Stimulated activated CD8-positive, alpha-beta memory T cell treated with anti-CD3 and anti-CD28 coated beads, Interleukin-12 subunit alpha, Interleukin-12 subunit beta, amount 100 ng/mL, for 1 hour (primary cell): Measurements from ENCODE around the gene LGALS3.
"Not testable (repeated sequence)": the region's sequence is repeated elsewhere in the genome, so short reads cannot be mapped to it uniquely, and the experiment has no call there.

Experiments
- DNase-seq: peaks from one replicate; pipeline ENCODE4 v3.0.0-alpha.2; 2020; ENCODE audit warnings: low read depth

LGALS3 gene

DNA sequence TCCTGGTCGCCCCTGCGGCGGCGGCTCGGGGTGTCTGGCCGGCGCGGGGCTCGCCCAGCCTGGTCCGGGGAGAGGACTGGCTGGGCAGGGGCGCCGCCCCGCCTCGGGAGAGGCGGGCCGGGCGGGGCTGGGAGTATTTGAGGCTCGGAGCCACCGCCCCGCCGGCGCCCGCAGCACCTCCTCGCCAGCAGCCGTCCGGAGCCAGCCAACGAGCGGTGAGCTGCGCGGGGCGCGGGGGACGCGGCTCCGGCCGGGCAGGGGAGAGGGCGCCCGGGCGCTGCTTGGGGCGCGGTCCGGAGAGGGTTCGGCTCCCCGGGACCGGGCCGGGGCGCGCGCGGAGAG lies at the start of gene LGALS3:
TSS of gene LGALS3 (plus strand) at position 167 of the 342 bp plus-strand sequence. CDS start 8,122 bp downstream, outside the sequence.
- no peak for DNase-seq

DNA sequence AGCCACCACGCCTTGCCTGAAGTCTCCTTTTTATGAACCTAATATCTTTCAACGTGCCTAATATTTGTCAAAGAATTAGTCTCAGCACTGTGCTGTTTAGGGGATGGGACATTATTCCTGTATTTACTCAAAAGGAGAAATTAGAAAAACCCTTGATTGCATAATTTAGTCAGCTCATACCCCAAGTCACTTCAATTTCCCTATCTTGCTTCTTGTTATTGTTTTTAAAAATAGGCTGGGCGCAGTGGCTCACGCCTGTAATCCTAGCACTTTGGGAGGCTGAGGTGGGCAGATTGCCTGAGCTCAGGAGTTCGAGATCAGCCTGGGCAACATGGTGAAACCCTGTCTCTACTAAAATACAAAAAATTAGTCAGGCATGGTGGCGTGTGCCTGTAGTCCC lies 49.1 kb upstream of the LGALS3 start:
- DNase-seq = not testable (repeated sequence)

DNA sequence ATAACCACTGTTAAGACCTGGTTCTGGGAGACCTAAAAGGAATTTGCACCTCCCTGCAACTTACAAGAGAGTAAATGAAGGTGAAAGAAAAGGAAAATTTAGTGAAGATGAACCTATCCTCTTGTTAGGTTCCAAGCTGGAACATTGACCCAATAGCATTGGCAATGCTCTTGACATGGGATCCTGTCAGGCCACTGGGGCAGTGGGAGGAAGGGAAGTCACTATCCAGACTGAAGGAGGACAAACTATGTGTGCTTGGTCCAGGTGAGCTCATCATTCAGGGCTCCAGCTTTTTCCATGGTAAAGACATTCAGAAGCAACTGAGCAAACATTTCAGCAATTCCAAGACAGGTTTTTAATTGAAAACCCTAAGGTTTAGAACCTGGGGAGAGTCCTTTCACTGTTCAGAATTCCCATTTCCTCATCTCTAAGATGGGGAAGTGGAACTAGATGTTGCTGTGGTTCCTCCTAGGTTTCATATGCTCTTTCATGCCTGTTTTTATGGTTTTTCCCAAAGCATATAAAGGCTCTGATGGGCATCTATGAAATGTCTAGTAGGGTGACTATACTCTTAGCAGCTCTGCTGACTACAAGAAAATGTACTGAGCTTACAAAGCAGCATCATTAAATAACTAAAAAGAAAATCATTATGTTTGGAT lies 44.5 kb upstream of the LGALS3 start:
- no peak for DNase-seq

DNA sequence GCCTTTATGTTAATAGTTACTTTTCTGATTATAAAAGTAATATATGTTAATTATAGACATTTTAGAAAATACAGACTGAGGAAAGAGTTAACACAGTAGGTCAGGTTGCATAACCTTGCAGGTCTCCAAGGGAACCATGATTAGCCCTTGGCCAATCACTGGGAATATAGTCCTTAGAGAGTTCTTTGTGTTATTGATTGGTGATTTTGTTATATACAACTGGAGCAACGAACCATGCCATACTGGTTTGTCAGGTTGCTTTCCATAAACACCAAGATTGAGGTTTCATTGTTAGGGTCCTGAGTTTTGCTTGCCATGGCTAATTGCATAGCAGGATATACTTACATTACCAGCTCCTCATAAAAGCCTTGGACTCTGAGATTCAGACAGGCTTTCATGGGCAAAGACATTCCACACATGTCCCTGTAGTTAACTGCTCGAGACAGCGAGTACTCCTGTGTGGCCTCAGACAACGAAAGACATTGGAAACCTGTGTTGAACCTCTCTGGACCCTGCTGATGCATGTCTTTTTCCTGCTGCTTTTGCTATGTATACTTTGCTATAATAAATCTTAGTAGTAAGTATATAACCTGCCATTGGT lies 43.9 kb upstream of the LGALS3 start:
- DNase-seq = no peak

DNA sequence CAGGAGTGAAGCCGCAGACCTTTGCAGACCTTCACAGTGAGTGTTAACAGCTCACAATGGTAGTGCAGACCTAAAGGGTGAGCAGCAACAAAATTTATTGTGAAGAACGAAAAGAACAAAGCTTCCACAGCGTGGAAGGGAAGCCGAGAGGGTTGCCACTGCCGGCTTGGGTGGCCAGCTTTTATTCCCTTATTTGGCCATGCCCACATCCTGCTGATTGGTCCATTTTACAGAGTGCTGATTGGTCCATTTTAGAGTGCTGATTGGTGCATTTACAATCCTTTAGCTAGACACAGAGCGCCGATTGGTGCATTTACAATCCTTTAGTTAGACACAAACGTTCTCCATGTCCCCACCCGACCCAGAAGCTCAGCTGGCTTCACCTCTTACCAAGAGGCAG lies 42.1 kb upstream of the LGALS3 start:
- no peak for DNase-seq

DNA sequence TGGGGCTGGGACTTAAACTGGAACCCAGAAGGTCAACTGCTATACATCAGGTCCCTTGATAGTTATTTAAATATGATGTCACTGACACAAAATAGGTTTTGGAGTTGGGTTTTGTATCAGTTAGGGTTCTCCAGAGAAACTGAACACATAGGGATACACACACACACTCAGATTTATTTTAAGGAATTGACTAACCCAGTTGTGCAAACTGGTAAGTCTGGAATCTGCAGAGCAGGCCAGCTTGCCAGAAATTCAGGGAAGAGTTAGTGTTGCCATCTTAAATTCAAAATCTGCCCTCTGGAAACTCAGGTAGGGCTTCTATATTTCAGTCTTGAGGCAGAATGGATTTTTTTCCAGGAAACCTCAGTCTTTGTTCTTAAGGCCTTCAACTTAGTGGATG lies 40.7 kb upstream of the LGALS3 start:
- DNase-seq = no peak

DNA sequence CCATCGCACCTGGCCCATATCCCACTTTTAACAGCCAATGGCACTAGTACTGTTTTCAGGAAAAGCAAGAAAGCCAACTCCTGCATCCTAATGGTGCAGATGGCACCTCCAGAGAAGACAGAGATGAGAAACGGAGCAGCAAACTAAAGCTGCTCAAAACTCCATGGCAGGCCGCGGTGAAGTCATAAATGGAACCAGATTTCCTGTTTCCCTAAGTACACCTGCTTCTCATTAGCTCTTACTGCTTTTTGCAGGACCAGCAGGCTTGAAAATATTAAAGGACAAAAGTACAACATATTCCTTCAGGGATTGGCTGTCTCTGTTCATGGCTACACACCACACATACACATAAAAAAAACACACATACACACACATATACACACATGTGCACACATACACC lies 36.7 kb upstream of the LGALS3 start:
- DNase-seq = no peak

DNA sequence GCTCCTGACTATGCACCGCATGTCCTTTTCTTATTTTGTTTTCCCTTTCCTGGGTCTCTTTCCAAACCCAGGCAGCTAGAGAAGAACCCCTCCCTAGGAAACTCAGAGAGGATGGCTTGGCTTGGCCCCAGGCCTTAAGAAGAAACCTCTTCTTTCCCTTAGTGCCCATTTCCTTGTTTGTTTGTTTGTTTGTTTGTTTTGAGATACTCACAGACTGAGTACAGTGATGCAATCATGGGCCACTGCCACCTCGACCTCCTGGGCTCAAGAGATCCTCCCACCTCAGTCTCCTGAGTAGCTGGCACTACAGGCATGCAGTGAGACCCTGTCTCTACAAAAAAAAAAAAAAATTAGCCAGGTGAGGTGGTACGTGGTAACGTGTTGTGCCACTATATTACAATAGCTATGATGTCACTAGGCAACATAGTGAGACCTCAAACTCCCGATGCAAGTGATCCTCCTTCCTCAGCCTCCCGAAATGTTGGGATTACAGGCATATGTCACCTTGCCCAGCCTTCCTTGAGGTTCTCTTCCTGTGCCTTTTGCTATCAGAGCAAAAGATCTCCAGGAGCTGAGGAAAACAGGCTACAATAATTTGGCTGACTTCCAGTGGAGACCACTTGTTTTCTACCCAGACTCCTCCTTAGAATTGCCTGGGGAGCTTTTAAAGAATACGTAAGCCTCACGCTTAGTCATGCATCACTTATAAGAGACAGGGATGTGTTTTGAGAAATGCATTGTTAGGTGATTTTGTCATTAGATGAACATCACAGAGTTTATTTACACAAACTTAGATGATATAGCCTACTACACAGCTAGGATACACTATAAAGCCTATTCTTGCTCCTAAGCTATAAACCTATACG lies 34.5 kb upstream of the LGALS3 start:
- no peak for DNase-seq

DNA sequence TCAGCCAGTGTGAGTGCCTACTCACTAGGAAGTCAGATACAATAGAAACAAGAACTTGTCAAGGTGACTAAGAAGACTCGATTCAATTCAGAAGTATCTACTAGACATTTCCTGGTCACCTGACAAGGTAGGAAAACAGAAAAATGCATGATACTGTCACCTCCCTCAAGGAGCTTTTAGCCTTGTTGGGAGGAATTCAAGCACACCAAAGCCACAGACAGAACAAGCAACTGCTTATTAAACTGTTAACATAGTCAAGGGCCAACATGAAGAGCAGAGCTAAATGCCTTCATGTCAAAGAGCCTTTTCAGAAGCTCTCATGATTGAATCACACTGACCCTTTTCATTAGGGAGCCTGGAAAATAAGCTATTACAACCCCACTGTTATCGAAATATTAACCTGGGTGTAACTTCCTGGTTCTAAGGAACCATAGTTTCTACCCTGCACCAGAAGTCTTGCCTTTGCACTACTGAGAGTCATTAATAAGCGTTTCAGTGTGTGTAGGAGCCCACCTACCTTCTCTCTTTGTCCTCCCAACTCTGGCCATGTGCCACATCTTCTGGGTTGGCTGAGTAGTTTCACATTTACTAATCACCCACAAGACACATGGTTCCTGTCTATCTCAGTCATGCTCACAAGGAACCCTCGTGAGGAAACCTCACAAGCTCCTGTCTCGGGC lies 31.0 kb upstream of the LGALS3 start:
- DNase-seq = no peak

DNA sequence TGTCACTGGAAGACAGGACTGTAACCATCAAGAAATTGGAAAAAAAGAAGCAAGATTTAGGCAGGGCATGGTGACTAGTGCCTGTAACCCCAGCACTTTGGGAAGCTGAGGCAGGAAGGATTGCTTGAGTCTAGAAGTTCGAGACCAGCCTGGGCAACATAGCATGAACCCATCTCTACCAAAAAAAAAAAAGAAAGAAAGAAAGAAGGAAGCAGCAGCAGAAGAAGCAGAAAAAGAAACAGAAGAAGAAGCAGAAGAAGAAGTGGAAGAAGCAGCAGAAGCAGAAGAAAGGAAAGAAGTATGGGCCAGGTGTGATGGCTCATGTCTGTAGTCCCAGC lies 30.5 kb upstream of the LGALS3 start:
- no peak for DNase-seq

DNA sequence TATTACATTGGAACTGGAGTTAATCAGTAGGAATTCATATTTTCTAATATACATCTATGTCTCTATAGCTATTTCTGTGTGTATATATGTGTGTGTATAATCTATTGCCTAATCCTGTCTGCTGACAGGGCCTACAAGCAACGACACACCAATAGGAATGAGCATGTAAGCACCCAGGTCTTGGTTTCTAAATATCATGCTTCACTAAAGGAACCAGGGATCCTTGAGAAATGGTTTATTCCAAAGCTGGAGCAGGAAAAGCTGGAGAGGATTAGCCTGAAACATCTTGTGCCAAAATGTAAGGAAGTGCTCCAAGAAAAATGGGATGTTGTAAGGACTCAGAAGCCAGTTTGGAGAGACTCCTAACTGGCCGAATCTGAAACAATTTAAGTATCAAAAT lies 29.3 kb upstream of the LGALS3 start:
- DNase-seq = no peak

DNA sequence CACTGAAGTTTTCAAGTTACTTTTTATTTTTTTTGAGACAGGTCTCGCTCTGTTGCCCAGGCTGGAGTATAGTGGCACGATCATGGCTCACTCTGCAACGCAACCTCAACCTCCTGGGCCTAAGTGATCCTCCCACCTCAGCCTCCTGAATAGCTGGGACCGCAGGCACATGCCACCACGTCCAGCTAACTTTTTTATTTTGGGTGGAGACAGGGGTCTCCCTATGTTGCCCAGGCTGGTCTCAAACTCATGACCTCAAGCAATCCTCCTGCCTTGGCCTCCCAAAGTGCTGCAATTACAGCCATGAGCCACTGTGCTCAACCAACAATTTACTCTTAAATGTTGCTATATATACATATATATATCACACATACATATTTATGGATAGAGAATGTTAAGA lies 27.4 kb upstream of the LGALS3 start:
- no peak for DNase-seq

DNA sequence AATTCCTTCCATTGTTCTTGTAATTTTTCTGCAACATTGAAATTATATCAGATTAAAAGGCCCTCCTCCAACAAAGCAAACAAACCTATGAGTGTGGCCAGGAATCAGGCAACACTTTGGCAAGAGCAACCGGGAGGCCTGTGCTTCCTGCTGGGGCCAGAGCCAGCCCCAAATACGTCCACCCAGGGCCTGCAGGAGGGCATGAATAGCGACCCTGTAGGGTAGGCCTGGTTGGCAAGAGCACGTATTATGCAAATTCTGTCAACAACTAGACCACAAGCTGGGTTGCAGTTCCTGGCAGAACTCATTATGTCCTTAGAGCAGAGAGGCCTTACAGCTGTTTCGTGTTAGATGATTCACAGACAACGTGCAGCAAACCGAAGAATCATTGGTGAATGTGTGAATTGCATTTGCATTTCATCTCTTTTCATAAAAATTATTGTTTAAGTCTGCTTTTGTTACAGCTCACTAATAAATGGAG lies 26.9 kb upstream of the LGALS3 start:
- no peak for DNase-seq

DNA sequence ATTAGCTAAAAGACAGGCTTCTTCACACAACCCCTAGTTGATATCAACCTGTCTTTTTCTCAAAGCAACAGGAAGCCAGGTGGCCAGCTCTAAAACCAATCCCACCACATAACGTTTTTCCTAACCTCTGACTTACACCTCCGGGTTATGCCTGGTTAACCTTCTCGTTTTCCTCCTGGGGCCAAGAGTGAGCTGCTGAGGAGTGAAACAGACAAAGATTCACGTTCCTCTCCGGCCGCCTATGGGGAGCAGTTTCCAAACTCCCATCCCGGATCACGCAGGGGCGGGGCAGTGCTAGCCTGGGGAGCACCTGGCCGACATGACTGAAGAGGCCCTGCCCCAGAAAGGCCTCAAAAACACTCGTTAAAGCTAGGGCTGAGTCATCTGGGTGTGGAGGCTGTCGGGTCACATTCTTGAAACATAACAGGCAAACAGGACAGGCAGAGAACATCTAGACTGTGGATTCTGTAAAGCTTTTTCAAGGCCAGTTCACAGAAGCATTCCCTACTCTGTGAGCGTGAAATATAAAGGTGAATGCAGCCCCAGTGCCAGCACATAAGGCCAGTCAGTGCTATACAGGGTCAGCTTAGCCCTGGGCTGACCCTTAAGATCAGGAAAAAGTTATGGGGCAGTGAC lies 25.9 kb upstream of the LGALS3 start:
- peak; percentile 37 for DNase-seq

DNA sequence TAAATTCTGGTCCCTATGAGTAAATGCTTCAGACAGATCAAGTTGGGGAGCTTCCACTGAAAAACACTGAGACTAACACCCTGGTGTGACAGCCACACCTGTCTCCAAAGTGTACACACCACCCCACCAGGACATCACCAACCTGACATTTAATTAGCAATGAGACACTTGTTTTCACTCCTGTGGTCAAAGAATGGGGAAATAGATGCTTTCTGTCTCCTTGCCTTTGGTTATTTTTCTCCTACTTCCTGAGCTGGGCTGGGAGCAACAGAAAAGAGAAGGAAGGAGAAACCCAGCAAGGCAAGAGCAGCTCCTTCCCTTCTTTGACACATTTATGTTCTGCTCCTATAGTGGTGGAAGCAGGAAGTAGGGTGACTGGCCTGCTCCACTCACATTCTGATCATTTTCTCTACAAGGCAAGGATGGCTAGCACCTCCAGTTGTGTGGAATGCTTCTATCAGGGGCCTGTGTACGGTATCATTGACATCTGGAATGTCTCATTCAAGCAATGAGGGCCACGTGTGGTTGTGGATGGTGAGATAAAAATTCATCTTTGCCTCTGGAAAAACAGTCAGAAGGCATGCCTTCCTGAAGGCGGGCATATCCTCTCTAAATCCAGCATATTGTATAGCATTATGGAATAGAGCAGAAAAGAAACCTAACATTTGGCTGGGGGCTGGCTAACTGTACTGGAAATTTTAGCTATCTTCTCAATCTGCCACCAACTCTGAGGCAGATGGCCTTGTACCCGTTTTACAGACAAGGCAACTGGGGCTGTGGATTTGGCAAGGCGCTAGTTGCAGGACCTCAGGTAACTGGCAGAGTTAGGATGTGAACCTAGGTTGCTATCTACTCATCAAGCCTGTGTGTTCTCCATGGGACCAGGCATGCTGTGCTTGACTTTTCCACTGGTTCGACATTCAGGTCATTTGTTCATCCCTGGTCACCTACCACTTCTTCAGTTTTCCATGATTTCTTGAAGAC lies 24.8 kb upstream of the LGALS3 start:
- DNase-seq = no peak

DNA sequence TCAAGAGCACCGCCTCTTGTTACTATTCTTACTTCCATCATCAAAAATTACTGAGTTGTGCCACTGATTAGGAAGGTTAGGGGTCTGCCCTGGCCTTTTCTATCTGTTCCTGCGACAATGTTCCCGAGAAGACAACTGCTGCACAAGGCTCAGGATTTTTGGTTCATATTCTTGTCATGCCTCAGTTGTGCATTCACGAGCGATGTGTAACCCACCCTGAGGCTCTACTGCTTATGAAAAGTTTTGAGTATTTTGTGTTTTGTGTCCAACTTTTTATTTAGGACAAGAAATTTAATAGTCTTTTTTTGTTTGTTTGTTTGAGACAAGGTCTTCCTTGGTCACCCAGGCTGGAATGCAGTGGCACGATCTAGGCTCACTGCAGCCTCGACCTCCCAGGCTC lies 23.1 kb upstream of the LGALS3 start:
- no peak for DNase-seq

DNA sequence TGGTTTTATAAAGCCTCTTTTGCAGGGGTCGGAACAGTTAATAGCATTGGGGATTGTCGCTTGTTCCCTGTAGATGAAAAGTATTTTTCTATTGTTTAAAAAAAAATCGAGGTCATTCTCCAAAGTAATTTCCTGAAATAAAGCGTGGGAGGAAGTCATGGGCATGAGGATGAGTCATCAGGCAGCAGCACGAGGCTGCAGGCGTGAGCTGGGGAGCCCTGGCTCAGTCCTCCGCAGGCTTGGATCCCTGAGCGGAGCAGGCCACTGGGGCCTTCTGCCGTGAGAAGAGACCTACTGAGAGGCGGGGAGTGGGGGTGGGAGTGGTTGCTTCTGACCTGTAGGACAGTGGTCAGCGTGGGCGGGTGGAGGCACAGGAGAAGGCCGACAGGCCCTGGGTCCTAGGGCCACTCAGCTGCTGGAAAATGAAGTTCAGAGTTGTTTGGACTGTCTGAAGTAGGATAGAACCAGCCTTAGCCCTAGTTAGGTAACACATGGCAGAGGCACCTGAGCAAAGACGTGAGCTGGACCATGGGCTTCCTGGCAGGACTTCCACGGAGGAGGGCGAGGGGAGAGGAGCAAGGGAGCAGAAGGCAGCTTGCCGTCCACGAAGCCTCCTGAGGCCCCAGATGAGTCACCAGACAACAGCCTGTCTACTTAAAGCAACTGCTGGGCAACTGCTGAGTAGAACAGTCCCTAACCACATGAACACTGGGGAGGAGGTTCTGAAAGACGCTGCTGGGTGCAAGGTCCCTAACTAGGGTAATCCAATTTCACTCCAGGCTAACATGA lies 21.1 kb upstream of the LGALS3 start:
- DNase-seq = no peak

DNA sequence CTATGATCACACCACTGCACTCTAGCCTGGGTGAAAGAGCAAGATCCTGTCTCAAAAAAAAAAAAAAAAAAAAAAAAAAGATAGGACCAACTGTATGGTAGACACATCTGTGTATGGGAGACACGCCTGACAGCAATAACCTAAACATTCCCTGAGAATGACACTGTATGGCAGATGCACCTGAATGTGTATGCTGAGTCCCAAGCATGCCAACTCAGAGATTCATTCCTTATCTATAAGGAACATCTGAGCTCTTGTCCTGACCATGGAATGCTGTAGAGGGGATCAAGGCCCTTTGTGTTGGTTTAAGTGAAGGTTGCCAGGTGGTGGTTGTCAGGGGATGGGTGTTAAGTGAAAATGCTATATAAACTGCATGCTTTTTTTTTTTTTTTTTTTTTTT lies 19.2 kb upstream of the LGALS3 start:
- DNase-seq = no peak

DNA sequence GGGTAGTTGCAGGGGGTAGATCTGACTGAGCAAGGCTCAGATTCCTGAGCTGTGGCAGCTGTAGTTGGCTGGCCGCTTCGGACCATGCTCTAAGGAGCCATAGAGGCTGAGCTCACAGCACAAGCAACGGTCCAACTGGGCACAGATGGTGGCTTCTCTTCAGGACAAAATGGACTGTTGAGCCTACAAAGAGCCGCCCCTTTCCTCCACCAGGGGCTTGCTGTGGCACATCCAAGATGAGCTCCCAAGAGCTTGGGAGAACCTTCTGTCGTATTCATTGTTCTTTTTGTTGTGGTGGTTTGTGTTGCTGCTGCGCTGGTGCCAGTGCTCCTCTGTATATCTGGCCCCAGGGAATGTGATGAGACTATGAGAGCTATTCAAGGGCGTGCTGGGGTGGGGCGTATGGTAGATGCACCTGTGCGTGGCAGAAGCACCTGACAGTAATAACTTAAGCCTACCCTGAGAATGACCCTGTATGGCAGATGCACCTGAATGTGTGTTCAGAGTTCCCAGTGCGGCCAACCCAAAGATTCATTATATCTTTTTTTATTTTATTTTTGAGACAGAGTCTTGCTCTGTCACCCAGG lies 17.8 kb upstream of the LGALS3 start:
- no peak for DNase-seq

DNA sequence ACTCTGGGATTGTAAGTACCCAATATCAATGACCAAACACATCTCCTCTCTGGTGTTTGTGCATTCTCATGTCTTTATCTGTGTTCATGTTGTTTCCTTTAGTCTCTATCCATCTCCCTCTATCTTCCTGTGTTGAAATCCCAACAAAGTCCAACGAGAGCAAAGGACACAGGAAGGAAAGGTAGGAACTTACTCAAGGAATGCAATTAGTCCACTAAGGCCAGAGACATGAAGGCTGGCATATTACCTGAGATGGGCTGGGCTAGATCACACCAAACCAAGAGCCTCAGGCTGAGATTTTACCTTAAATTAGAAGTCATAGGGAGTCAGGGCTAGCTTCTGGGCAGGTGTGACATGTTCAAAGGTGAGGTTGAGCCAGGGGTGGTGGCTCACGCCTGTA lies 14.3 kb upstream of the LGALS3 start:
- DNase-seq = no peak
